G401 (cell line): ENCODE data around the gene BFSP2. TPM values are rescaled to one million over a fixed set of nuclear protein-coding genes. Genes with fewer than 3 reads are reported as not detected.
"Not testable (repeated sequence)": the region's sequence is repeated elsewhere in the genome, so short reads cannot be mapped to it uniquely, and the experiment has no call there.

ENCODE experiments used
- DNase-seq: peaks from one replicate; pipeline ENCODE4 v3.0.0-alpha.2; 2015; ENCODE audit warnings: low spot score
- in situ Hi-C: cut with HindIII; loops from 2 replicates; pipeline ENCODE4 v1.10.0; 2016; ENCODE audit warnings: low sequenced_read_pairs, mixed read lengths
- total RNA-seq: library from RNA; depleted of rRNA; stranded (reverse); fragments of >200 nt; shearing (Covaris generic); gene quantifications from 2 replicates; pipeline ENCODE4 v1.2.3, GENCODE V29; 2014

Gene BFSP2
- total RNA-seq, 1 experiment from 2014 or later, result not detected

- in situ Hi-C loops, result no loop called here
Measured at GRCh38 chr3:133491481-133492059, 91.7 kb downstream of the BFSP2 start.

GRCh38 chr3:133492159-133492741 is 92.4 kb downstream of the BFSP2 start:
- in situ Hi-C loops, result no loop called here

More at GRCh38 chr3:133491481-133492059, 91.7 kb downstream of the BFSP2 start:
- DNase-seq, result no peak

GRCh38 chr3:133494469-133494868 is 94.6 kb downstream of the BFSP2 start:
- in situ Hi-C loops, result no loop called here
- DNase-seq, result peak; percentile 15

More at GRCh38 chr3:133492159-133492741, 92.4 kb downstream of the BFSP2 start:
- no peak for DNase-seq

- in situ Hi-C loops, DNase-seq: not testable (repeated sequence)
Measured at GRCh38 chr3:133502542-133502941, 102.7 kb downstream of the BFSP2 start.

GRCh38 chr3:133503409-133503808 is 103.6 kb downstream of the BFSP2 start:
- in situ Hi-C loops, result no loop called here

GRCh38 chr3:133504736-133505135 is 104.9 kb downstream of the BFSP2 start:
- in situ Hi-C loops, result no loop called here
- DNase-seq, result no peak

More at GRCh38 chr3:133503409-133503808, 103.6 kb downstream of the BFSP2 start:
- no peak for DNase-seq

- DNase-seq, result no peak
- in situ Hi-C loops, result no loop called here
Measured at GRCh38 chr3:133505813-133506212, 106.0 kb downstream of the BFSP2 start.

GRCh38 chr3:133506215-133506901 is 106.5 kb downstream of the BFSP2 start:
- no peak for DNase-seq
- in situ Hi-C loops, result no loop called here

GRCh38 chr3:133509488-133509887 is 109.6 kb downstream of the BFSP2 start:
- in situ Hi-C loops, result no loop called here

GRCh38 chr3:133512416-133513089 is 112.7 kb downstream of the BFSP2 start:
- DNase-seq, result no peak
- in situ Hi-C loops, result no loop called here

More at GRCh38 chr3:133509488-133509887, 109.6 kb downstream of the BFSP2 start:
- DNase-seq, result no peak

- in situ Hi-C loops, result no loop called here
- DNase-seq, result no peak
Measured at GRCh38 chr3:133514418-133514817, 114.6 kb downstream of the BFSP2 start.

GRCh38 chr3:133515127-133515526 is 115.3 kb downstream of the BFSP2 start:
- in situ Hi-C loops, result no loop called here
- DNase-seq, result no peak

- no peak for DNase-seq
- in situ Hi-C loops, result no loop called here
Measured at GRCh38 chr3:133520286-133520685, 120.4 kb downstream of the BFSP2 start.

- DNase-seq, in situ Hi-C loops: not testable (repeated sequence)
Measured at GRCh38 chr3:133520938-133521337, 121.1 kb downstream of the BFSP2 start.

GRCh38 chr3:133521946-133522345 is 122.1 kb downstream of the BFSP2 start:
- no peak for DNase-seq

GRCh38 chr3:133523758-133524157 is 123.9 kb downstream of the BFSP2 start:
- DNase-seq, in situ Hi-C loops: not testable (repeated sequence)

More at GRCh38 chr3:133521946-133522345, 122.1 kb downstream of the BFSP2 start:
- in situ Hi-C loops, result no loop called here
